Activated effector memory CD4-positive, alpha-beta T cell treated with Interleukin-2 at 50 U/mL for 16 hours (primary cell): ENCODE data around the gene LPIN3.

ENCODE experiments used
- DNase-seq: peaks from one replicate; pipeline ENCODE4 v3.0.0-alpha.2; 2020

The LPIN3 gene

DNA sequence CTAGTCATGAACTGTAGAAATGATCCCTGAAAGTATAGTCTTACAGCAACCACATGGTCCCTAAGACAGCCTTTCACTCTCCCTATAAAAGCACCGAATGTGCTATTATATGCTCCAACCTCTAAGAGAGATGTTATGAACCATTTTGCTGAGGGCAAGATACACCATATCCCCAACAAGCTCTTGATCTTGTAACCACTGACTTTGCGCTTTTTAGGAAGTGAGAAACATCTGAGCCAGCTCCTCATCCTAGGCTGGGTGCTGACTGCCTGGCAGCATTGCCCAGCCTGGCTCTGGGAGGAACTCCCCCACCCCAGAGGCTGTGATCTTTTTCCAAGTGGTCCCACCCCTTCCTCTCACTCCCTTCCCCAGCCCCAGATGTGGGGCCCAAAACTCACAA, 29.1 kb downstream of the LPIN3 start:
- no peak for DNase-seq

DNA sequence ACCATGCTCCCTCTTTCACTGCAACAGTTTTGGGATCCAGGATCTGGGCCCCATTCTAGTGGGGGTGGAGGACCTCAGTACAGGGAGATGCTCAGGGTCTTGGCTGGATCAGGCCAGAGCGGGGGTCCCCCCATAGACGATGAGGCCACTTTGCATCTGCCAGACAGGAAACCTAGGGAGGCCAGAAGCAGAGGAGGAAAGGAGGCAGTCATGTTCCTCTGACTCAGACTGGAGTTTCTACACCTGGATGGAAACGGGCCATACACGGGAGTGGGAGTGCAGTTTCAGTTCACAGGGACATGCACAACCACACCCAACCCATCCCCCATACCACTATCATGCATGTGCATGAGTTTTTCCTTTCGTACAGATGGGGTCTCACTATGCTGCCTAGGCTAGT, 29.6 kb downstream of the LPIN3 start:
- no peak for DNase-seq

DNA sequence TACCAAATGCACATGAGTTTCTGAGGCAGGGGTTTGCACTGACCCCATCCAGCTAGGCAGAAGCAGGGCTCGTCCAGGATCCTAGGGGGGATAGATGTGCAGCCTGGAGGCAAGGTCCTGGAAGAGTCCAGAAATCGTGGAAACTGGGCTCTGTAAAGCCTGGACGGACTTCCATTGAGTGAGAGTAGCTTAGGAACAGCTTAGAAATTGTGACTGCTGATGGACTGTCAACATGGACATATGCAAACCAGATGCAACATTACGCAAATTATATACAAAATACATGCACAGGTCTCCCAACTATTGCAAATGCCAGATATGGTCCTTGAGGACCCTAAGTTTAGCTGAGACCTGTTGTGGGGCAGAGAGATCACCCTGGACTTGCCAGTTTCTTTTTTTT, 30.8 kb downstream of the LPIN3 start:
- no peak for DNase-seq

DNA sequence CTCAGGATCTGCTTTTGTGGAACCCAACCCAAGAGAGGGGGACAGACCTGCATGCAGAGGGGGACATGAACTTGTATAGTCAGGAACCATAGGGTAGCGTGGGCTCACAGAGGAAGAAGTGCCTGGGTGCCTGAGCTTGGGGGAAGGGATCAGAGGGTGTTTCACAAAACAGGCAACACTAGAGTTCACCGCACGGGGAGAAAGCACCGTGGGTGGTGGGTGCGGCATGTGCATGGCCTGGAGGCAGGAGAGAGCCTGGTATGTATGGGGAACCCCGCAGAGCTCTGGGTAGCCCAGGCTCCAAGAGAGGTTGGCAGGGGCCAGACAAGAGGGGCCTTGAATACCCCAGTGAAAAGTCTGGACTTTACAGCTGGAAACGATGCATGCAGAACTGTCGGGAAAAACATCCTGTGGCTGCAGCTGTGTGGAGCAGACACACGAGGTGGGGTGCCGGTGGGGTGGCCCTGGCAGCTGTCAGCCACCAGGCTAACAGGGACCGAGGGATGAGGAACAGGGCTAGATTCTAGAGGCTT, 32.7 kb downstream of the LPIN3 start:
- DNase-seq: no peak

DNA sequence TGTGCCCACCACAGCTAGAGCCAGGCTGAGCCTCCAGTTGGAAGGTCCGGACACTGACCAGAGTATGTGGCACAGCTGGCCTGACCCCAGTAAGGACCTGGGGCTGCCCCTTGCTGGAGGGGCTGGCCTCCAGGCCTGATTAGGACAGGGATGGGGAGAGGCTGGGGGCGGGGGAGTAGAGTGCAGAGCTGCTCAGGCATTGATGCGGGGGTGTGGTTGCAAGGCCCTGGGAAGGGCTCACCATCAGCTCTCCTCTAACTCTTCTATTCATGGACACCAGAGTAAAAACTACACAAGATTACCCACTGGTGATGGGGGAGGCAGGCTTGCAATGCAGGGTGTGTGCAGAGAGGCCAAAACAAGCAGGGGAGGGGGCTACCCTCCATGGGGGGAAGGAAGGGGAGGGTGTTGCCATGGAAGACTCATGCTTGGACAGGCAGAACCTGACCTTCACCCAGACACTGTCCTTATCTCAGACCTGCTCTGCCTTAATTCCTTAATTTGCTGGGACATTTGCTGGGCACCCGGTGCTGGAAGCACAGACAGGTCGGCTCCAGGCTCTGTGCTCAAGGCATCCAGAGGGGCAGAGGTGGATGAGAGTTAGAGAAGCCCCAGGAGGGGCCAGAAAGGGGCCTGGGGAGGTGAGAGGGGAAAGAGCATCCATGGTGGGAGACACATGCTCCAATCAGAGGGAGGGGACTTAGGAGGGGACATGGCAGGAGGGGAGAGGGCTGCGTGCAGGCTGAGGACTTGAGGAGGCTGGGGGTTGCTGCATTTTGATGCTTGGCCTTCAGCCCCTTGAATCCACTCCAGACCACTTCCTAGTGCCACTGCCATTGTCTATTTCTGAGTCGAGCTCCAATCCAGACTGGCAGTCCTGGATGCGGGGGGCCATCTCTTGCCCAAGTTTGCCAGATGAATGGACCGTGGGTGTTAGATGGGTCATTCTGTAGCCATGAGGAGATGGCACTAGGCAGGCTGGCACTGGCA, 33.6 kb downstream of the LPIN3 start:
- DNase-seq: no peak

DNA sequence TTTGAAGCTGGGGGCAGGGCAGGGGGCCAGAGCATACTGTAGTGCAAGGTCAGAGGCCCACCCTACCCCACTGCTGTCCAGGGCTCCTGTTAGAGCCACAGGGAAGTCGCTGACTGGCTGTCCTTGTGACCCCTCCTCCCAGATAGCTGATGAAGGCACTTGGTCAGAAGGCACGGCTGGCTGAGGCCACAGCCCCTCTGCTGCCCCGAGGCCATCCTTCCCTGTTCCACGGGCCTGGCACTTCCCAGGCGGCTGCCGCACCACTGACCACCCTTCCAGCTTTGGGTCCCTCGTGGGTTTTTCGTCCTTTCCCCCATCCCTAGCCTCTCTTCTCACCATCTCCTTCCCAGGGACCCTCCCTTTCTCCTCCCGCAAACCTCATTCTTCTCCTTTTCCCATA, 35.2 kb downstream of the LPIN3 start:
- no peak for DNase-seq

DNA sequence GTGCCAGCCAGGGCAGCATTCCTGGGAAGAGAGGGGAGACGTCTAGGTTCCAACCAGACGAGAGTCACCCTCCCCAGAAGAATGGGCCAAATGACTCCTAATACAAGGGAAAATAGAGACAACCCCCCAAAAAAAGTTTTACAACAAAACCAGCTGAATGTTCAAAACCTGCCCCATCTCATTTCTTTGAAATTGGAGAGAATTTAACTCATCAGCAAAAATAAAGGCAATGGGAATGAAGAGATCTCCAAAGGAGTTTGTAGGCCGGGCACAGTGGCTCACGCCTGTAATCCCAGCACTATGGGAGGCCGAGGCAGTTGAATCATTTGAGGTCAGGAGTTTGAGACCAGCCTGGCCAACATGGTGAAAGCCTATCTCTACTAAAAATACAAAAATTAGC, 35.7 kb downstream of the LPIN3 start:
- DNase-seq: no peak

DNA sequence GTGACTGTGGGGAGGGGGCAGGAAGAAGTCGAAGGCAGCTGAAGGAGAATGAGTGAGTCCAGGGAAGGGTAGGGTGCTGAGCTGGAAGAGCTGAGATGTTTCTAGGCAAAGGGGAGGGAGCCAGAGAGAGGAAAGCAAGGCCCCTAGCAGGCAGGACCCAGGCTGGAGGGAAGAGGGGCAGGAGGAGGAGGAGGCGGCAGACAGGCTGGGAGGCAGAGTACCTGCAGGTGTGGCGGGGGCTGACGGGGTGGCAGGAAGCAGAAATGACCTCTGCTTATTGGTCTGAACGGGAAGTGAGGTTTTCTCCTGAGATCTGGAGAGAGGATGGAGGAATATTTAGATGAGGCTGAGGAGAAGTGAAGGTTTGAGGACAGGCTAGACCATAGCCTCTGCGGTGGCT, 36.7 kb downstream of the LPIN3 start:
- DNase-seq: no peak

DNA sequence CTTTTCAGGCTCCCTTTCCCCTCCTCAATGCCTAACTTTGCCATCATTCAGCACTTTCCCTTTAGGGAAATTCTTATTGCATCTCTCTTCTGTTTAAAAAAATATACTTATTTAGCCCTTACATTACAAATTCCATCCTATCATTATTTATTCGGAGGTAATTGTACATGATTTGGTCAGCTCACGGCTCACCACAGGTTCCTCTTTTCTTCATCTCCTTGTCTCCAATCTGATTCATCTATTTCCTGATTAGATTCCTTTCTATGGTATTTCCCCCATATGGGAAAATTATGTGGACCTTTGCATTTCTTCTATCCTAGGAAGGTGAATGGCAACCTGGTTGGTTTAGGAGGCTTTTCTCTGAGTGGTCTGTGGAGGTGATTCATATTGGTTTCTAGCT, 38.9 kb downstream of the LPIN3 start:
- no peak for DNase-seq

DNA sequence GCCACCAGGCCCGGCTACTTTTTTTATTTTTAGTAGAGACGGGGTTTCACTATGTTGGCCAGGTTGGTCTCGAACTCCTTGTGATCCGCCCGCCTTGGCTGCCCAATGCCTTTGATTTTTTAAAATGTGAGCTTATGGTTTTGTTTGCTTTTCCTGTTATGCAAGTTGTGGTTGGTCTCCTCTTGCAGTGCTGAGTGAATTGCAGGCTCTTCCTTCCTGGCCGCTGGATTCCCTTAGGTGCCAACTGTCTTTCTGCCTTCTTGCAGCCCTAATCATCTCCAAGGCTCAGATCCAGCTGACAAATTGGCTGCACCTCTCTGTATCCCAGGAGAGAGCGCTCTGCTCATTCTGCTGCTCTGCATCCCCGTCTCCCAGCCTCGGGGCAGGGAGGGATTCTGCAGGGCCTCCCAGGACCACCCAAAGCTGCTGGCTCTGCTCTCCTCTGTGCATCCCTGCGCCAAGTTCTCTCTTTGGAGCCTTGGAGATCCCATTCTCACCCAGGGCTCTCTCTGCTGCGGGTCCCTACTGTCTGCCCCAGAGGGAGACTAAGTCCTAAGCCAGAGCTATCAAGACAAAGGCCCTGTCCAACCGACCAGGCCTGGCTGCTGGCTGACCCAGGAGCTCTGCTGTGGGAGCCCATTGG, 40.1 kb downstream of the LPIN3 start:
- DNase-seq: no peak

DNA sequence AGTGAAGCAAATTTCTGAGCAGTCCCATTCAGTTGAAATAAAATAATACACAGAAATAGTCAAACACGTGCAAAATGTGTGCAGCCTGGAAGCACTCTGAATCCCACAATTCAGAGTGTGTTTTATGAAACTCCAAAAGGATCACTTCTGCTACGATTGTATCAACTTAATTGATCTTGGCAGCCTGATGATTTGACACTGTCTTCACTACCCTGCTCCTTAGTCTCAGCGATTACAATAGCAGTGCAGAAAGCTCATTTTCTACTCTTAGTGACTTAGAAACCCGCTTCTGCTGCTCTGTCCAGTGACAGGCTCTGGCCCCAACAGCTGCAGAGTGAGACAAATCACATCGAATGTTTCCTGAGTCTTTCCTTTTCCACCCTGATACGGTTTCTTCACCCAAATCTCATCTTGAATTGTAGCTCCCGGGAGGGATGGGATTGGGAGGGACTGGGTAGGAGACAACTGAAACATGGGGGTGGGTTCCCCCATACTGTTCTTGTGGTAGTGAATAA, 42.2 kb downstream of the LPIN3 start:
- no peak for DNase-seq

DNA sequence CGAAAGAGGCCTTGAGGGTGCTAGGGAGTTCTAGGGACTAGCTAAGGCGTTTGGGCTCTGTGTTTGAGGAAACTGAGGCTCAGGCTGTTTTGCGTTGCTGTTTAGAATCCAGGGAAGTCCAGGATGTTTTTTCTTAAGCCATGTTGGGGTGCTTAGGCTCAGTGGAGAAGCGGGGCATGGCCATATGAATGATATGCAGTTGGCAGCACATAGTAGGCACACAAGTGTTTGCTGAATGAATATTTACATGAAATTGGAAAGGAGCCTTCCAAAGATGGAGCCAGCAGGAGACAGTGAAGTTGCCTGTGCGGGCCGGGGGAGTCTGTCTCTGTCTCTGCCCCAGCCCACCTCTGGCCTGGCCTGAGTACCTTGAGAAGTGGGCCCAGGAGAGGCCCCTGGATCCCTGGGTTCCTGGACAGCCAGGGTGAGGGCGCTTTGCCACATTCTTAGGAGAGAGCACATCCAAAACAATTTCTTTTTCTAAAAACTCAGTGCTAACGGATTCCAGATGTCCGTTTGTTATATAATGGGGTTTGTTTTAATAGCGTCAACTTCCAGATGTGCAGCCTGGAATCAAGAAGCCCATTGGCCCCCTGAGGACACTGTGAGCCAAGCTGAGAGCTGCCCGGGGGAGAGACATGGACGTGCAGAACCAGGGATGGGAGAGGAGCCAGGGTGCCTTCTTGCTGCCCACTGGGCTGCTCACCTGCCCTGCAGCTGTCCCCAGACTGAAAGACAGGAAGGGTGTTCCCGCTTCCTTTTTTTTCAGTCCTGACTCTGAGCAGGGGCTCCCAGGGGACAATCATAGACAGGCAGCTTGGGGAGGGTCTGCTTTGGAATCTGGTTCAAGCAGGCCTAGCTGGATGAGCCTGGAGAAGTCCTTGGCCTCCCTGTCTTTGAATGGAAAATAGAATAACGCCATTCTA, 46.1 kb downstream of the LPIN3 start:
- no peak for DNase-seq

DNA sequence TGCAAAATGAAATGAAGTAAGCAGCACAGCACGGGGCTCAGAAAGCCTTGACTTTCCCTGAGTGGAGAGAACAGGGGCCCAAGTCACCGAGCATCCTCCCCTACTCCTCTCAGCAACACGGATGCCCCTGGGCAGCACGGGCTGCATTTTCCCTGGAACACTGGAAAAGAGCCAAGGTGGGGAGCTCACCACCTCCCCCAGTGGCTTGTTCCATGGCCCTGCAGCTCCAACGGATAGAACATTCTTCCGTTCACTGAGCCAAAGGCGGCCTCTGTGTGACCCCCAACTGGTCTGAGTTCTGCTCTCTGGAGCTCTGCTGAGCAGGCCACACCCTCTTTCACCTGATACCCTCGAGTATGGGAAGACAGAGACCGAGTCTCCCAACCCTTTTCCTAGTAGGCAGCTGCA, 46.8 kb downstream of the LPIN3 start:
- DNase-seq: no peak

DNA sequence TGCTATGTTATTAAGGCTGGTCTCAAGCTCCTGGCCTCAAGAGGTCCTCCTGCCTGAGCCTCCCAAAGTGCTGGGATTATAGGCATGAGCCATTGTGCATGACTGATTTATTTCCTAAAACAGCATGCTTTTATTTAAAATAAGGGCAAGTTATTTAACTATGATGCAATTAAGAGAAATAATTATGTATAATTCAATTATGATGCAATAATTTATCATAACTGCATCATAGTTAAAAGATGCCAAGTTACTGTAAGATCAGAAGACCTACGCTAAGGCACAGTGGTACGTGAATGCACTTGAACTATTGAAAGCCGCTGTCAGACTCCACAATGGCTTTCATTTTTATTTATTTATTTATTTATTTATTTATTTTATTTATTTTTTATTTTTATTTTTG, 50.3 kb downstream of the LPIN3 start:
- DNase-seq: no peak

DNA sequence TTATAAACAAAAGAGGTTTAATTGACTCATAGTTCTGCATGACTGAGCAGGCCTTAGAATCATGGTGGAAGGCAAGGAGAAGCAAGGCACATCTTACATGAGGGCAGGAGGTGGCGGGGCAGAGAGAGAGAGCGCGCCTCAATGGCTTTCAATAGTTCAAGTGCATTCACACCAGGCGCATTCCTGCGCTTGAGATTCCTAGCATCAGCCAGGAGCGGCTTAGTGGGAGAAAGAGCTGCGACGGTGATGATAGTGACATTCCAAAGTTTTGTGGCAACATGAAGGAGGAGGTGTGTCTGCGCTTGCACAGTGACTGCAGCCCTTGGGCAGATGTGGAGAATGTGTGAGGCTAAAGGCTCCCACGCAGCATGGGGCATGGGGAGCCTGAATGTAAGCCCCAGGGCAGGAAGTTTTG, 51.0 kb downstream of the LPIN3 start:
- DNase-seq: no peak

DNA sequence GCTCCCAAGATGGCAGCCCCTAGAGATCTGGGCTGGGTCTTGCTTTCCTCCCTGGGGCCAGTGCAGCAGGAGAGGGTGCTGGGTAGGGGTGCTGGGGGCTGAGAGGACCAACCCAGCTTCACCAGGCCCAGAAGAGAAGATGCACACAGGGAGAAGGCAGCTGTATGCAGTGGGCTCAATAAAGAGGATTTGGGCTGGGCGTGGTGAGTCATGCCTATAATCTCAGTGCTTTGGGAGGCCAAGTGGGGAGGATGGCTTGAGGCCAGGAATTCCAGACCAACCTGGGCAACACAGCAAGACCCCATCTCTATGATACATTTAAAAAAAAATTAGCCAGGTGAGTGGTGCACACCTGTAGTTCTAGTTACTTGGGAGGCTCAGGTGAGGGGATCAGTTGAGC, 51.7 kb downstream of the LPIN3 start:
- no peak for DNase-seq

DNA sequence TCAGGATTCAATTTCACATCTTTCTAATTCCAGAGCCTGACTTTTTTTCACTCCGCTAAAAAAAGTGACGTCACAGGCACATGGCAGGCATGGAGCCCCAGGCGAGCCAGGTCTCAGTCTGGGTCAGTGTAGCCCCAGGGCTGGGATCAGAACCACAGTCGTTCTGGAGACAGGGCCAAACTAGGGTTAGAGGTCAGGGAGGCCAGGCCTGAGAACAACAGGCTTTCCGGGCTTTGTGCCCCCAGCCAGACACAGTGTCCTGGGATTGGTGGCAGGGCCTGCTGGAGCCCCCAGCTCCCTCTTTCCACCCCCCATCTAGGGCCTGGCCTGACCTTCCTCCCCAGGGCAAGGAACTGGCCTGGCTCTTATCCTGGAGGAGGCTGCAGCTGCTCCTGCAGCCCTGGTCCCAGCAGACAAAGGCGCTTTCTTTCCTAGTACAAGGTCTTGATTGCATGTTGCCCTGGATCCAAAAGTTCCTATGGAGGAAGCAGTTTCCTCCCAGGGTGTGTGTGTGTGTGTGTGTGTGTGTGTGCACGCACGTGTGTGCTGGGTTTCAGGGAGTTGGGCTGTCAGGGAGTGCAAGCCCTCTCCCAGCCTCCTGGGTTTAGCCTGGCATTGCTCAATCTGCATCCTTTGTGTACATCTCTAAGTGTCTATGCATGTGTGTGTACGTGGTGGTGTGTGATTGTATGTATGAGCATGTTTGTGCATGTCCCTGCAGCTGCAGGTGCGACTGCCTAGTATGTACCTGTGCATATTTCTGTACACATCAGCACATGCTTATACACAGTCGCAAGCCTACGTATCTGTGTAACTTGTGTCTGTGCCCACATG, 52.5 kb downstream of the LPIN3 start:
- no peak for DNase-seq

DNA sequence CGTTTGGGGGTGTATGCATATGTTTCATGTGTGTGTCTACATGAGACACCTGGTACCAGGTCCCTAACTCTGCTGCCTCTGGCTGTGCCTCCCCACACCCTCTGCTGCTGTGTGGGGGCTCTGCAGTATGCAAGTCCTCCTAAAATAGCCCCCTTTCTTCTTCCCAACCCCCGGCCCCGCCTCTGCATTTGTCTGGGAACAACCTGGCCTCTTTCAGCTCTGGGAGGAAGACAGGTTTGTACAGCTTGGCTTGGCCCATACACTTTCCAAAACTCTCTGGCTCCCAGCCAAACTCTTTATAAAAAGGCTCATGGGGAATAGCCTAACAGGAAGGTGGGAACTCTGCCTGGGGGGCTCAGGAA, 53.1 kb downstream of the LPIN3 start:
- DNase-seq: no peak

DNA sequence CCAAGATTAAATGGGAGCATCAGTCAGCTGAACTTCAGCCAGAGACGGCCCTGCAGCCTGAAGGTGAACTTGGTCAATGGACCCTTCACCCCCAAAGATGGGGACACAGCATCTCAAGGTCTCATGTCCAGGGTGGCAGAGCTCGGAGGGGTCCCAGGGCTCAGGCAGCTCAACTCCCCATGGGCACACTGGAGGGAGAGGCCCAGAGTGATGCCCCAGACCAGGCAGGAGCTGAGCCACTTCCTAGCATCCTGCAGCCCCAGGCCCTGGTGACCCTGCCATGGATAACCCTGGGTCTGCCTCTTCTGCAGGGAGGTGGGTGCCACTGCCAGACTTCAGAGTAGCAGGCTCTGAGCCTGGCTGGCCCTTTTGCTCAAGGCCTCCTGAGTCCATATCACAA, 53.5 kb downstream of the LPIN3 start:
- no peak for DNase-seq

DNA sequence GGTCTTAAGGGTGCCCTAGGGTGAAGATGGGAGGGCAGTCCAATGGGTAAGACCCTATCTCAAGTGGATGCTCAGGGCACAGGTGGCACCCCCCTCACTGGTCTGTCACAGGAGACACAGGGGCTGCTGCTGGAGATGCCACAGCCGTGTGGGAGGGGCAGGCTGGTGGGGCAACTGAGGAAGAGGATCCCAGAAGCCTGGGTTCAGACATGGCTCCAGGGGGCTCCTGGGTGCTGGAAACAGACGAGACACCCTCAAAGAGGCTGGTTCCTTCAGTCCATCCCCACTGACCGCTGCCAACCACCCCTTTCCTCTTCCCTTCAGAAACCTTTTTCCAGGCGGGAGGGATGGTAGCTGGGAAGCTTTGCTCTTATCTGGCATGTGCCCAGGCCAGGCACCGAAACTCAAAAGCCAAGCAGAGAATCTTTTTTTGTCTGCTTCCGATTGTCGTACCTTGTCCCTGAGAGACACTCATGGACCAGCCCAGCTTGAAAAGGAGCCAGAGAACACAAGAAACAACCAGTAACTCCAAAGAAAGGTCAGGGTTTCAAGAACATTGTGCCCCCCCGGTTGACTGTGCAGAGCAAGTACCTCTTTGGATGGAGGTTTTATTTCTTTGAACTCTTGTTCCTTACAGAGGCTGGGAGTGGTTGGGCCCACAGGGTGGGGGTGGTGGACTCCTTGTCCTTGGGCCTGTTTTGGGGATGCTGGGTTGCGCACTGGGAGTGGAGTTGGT, 54.5 kb downstream of the LPIN3 start:
- no peak for DNase-seq
